GM19452 (cell line): ENCODE measurements around the gene BMP10.

Experiments used
- ATAC-seq: cut with Tn5 transposase; IDR thresholded peaks from one replicate; pipeline ENCODE4 v1.9.1; 2021; ENCODE audit not compliant: unreplicated experiment

BMP10 gene

GRCh38 chr2:68871159-68871764 is at the start of gene BMP10:
Gene BMP10 (minus strand): TSS chr2:68871397. CDS start chr2:68871358, 39 bp downstream.
- ATAC-seq: no peak

GRCh38 chr2:68920481-68921170 is 49.4 kb upstream of the BMP10 start:
- ATAC-seq: no peak

DNA sequence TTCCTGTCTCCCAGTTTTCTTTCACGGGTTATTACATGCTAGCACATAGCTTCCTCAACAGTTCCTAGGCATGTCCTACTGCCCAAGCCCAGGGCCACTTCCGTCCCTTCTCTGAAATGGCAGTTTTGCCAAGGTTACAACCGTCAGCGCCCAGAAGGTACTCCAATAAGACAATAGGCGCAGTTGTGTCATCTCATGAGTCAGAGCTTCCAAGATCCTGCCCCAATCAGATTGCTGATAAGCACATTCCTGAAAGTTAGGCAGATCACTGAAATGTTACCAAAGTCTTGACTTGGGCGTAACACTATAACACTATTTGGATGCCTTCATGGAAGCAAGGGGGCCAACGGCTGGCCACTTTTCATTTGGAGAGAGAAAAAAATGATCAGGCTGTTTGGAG is 47.3 kb upstream of the BMP10 start:
- ATAC-seq: no peak

DNA sequence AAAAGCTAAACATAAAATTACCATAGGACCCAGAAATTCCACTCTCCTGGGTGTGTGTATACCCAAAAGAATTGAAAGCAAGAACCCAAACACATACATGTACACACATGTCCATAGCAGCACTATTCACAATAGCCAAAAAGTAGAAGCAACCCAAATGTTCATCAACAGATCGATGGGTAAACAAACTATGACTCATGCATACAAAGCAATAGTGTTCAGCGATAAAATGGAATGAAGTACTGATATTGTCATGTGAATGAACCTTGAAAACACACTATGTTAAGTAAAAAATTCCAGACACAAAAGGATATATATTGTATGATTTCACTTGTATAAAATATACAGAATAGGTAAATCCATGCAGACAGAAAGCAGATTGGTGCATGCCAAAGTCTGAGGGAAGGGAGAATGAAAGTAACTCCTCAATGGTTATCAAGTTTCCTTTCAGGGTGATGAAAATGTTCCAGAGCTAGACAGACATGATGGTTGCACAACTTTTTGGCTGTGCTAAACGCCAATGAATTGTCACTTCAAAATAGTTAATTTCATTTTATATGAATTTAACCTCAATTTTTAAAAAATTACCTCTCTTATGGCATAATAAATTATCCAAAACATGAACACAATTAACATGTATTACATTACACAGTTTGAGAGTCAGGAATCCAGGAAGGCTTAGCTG is 46.0 kb upstream of the BMP10 start:
- ATAC-seq: no peak

DNA sequence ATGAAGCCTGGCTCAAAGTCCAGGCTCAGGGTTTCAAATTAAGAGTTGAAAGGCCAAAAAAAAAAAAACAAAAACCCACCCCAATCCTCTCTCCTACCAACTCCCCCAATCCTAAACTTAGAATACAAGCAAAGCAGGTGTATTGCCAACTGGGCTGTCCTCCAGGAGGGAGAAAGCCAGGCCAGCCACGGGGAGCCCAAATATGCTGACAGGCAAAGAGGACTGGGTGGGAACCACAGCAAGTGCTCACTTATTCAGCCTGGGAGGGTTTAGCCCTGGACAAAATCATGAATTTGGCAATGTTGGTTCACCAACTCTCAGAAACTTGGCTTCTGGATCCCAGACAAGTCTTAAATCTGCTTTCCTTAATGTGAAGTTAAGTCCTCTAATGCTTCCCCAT is 45.0 kb upstream of the BMP10 start:
- ATAC-seq: no peak

- ATAC-seq: no peak
These were observed 44.2 kb upstream of the BMP10 start for GRCh38 chr2:68915393-68915792.

DNA sequence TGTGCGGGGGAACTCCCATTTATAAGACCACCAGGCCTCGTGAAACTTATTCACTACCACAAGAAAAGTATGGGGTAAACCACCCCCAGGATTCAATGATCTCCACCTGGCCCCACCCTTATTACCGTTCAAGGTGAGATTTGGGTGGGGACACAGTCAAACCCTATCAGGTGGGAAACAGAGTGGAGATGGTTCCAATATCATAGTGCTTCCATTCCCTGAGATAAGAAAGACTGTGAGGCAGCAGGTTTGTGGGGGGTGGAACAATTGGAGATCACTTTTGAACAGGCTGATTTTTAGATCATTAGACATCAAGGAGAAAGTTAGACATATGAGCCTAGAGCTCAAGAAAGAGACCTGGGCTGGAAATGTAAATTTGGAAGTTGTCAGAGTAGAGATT is 42.2 kb upstream of the BMP10 start:
- ATAC-seq: no peak

DNA sequence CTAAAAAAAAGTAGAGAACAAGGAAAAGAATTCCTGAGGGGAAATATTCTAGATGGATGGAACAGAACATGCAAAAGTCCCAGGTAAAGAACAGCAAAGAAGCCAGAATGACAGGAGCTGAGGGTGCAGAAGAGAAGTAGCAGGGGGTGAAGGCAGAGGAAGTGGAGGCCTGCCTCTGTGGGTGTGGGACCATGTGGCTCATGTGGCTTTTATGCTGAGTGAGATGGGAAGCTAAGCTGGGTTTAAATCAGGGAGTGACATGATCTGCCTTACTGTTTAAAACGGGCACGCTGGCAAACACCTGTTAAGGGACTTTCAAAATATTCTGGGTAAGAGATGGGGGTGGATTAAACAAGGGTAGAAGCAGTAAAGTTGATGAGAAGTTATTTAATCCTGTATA is 41.5 kb upstream of the BMP10 start:
- ATAC-seq: no peak

GRCh38 chr2:68912111-68912510 is 40.9 kb upstream of the BMP10 start:
- no peak for ATAC-seq

- no peak for ATAC-seq
These were observed 40.5 kb upstream of the BMP10 start for GRCh38 chr2:68911709-68912108.

DNA sequence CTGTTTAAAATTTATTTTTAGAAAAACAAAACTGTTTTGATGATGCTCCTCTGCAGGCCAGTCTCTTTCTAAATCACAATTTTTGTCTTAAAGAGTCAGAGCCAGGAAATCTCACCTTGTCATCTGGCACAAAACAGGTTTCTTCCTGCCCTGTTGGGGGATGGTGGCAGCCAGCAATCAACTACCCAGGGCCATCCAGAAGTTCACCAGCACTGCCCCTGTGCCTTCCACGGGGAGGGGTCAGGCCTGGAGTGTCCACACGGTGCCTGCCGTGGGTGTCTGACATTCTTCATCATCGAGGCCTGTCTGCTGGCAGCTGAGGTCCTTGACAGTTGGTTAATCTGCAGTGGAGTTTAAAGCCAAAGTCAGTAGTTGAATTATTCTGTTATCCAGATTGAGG is 40.0 kb upstream of the BMP10 start:
- no peak for ATAC-seq

DNA sequence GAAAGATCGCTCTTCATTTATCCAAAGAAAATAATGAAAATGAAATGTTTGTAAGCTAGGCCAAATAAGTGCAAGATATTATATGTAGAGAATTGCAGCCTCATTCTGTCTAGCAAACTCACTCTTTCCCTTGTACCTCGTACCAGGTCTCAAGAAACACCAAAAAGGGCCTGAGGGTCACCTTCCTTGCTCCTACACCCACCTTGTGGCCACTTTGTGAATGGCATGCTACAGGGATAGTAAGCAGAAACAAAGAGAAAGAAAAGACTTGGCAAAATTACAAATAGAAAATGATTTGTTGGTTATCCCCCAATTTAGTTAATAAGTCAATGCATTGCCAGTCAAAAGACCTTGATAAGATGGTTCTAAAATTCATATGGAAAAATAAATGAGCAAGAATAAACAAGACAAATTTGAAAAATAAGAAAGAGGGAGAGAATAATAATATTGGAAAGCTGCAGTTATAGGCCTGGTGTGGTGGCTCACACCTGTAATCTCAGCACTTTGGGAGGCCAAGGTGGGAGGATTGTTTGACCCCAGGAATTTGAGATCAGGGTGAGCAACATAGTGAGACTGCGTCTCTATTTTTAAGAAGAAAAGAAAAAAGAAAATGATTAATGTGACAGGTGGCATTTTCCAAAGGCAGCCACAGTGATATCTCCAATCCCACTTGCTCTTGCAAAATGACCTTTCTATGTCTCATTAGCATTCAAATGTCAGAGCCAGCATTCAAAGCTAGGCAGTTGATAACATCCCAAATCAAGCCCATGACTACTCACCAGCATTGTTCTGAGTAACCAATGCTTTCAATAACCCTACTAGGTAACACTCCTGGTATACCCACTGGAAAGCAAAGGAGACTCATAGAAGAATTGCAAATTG is 38.8 kb upstream of the BMP10 start:
- no peak for ATAC-seq

GRCh38 chr2:68908392-68908970 is 37.3 kb upstream of the BMP10 start:
- peak; percentile 94 for ATAC-seq

- peak; percentile 25 for ATAC-seq
These were observed 36.7 kb upstream of the BMP10 start for GRCh38 chr2:68907920-68908253.

- no peak for ATAC-seq
These were observed 36.2 kb upstream of the BMP10 start for GRCh38 chr2:68907232-68907919.

DNA sequence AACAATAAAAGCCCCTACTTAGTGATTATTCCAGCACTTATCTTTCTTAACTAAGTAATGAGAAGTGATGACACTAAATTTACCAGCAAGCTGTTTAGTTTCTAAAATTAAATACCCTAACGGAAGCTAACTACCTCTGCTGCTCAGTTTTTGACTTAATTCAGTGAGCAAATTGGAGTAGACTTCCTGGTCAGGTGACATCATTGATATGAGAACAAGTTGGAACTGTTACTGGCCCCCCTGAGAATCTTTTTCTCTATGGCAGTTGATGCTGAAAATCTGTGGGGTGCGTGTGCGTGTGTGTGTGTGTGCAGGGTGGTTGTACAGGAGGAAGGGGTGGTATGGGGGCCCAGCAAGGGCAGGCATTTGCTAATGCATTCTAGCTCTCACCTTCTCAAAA is 35.5 kb upstream of the BMP10 start:
- ATAC-seq: no peak

DNA sequence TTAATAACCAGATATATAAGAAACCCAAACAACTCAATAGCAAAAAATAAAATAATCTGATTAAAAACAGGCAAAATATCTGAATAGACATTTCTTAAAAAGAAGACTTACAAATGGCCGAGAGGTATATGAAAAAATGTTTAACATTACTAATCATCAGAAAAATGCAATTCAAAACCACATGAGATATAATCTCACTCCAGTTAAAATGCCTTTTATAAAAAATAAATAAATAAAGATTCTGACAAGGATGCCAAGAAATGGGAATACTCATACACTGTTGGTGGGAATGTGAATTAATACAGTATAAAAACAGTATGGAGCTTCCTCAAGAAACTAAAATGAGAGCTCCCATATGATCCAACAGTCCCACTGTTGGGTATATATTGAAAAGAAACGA is 33.9 kb upstream of the BMP10 start:
- no peak for ATAC-seq

GRCh38 chr2:68901561-68901960 is 30.4 kb upstream of the BMP10 start:
- ATAC-seq: no peak

DNA sequence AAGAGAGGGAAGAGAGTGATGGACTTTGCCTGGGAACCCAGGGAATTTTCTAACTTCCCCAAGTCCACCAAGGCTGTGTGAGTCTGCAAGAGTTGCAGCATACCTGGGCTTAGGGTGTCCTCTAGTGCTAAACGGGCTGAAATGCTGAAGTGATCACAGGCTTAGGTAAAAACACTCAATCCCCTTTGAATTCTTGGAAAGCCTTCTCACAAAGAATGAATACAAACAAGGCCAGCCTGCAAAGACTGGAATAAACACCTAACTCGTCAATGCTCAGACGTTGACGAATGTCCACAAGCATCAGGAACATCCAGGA is 30.0 kb upstream of the BMP10 start:
- no peak for ATAC-seq

- ATAC-seq: no peak
These were observed 29.4 kb upstream of the BMP10 start for GRCh38 chr2:68900496-68901198.
